ENCODE results near the gene DUSP3.

The DUSP3 gene

GRCh38 chr17:43734376-43734775, 44.4 kb downstream of the DUSP3 start:
- no peak overlapping the region for H3K27ac ChIP-seq

GRCh38 chr17:43733956-43734355, 44.8 kb downstream of the DUSP3 start:
- TF ChIP-seq CTCF (conservative IDR thresholded peaks at IDR 0.05) (no peak), ZFX (IDR thresholded peaks at IDR 0.05) (no peak)
- no peak overlapping the region for H3K27ac ChIP-seq

More at GRCh38 chr17:43734376-43734775, 44.4 kb downstream of the DUSP3 start:
- TF ChIP-seq CTCF (conservative IDR thresholded peaks at IDR 0.05): no peak
- TF ChIP-seq ZFX (IDR thresholded peaks at IDR 0.05): no peak

- no peak overlapping the region for H3K27ac ChIP-seq
- TF ChIP-seq ZFX (IDR thresholded peaks at IDR 0.05) (no peak), CTCF (conservative IDR thresholded peaks at IDR 0.05) (no peak)
Measured at GRCh38 chr17:43732958-43733357, 45.8 kb downstream of the DUSP3 start.

- H3K27ac ChIP-seq: no peak overlapping the region
- TF ChIP-seq ZFX (IDR thresholded peaks at IDR 0.05) (no peak), CTCF (conservative IDR thresholded peaks at IDR 0.05) (no peak)
Measured at GRCh38 chr17:43728081-43728480, 50.7 kb downstream of the DUSP3 start.

- H3K27ac ChIP-seq: no peak overlapping the region
- TF ChIP-seq ZFX (IDR thresholded peaks at IDR 0.05): no peak
- no peak for TF ChIP-seq CTCF (conservative IDR thresholded peaks at IDR 0.05)
Measured at GRCh38 chr17:43723697-43724359, 54.9 kb downstream of the DUSP3 start.

GRCh38 chr17:43722870-43723665, 55.7 kb downstream of the DUSP3 start:
- no peak for TF ChIP-seq ZFX (IDR thresholded peaks at IDR 0.05)
- TF ChIP-seq CTCF (conservative IDR thresholded peaks at IDR 0.05): no peak
- H3K27ac ChIP-seq: no peak overlapping the region

GRCh38 chr17:43722269-43722619, 56.5 kb downstream of the DUSP3 start:
- TF ChIP-seq CTCF (conservative IDR thresholded peaks at IDR 0.05) (no peak), ZFX (IDR thresholded peaks at IDR 0.05) (no peak)
- H3K27ac ChIP-seq: no peak overlapping the region

All from C4-2B (cell line).